Measurements from ENCODE around the gene TRMT2A.

DNA sequence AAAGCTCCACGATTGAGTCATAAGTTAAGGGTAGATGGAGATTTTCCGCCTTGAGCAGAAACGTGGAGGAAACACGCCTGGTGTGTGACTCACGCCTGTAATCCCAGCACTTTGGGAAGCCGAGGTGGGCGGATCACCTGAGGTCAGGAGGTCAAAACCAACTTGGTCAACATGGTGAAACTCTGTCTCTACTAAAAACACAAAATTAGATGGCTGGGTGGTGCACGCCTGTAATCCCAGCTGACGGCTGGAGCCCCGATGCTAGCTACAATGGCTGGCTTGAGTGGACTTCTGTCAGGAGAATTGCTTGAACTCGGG, 54.3 kb downstream of the TRMT2A start:
- TF ChIP-seq POLR2AphosphoS5 (IDR thresholded peaks at IDR 0.05; ENCODE audit: low read depth, low read length) (no peak), POLR2A (IDR thresholded peaks at IDR 0.05; ENCODE audit: low read depth, low read length) (no peak), TAF1 (IDR thresholded peaks at IDR 0.05; ENCODE audit: low read depth, low read length) (no peak), SPI1 (IDR thresholded peaks at IDR 0.05; ENCODE audit: low read depth, low read length) (no peak), PAX5 (IDR thresholded peaks at IDR 0.05; ENCODE audit: insufficient read depth, low read length, severe bottlenecking) (no peak), POU2F2 (IDR thresholded peaks at IDR 0.05; ENCODE audit: low read depth, low read length) (no peak)

Data from GM12891 (cell line).